ENCODE measurements around the gene HCLS1. TPM values are rescaled to one million over a fixed set of nuclear protein-coding genes. Genes with fewer than 3 reads are reported as not detected.

HCLS1 gene
- polyA plus RNA-seq, 1 donor, result 16.4 TPM

- H3K27me3 ChIP-seq (ENCODE audit: control insufficient read depth, insufficient read depth, low read length), result no peaks in the 10 kb centered on the region
- no peaks in the 10 kb centered on the region for H3K9me3 ChIP-seq (ENCODE audit: control insufficient read depth, low read depth, low read length)
- H3K4me3 ChIP-seq (ENCODE audit: low read length), result no peak overlapping the region
- peaks cover 26% of the 10 kb centered on the region for H3K36me3 ChIP-seq (ENCODE audit: control insufficient read depth, insufficient read depth, low read length)
- H3K27ac ChIP-seq (ENCODE audit: low read length), result no peak overlapping the region
- WGBS (ENCODE audit: insufficient coverage, low lambda C conversion rate), result no CpG with 5 or more reads among the region's 3 CpGs
- no peaks in the 10 kb centered on the region for H3K4me1 ChIP-seq (ENCODE audit: control insufficient read depth, insufficient read depth, low read length)
- DNase-seq, result no peak
Observed at GRCh38 chr3:121659586-121659985, 1.1 kb downstream of the HCLS1 start.

- Histone ChIP-seq H3K27ac (ENCODE audit: low read length) (no peak overlapping the region), H3K4me3 (ENCODE audit: low read length) (no peak overlapping the region)
Observed at GRCh38 chr3:121658716-121659435, 1.8 kb downstream of the HCLS1 start.

GRCh38 chr3:121654493-121655385, 6.0 kb downstream of the HCLS1 start:
- WGBS (ENCODE audit: insufficient coverage, low lambda C conversion rate), result no CpG with 5 or more reads among the region's 6 CpGs
- no peak for DNase-seq
- H3K27ac ChIP-seq (ENCODE audit: low read length), result no peak overlapping the region

More at GRCh38 chr3:121658716-121659435, 1.8 kb downstream of the HCLS1 start:
- 100% methylated on average over 1 of the region's 6 CpGs for WGBS (ENCODE audit: insufficient coverage, low lambda C conversion rate)
- no peaks in the 10 kb centered on the region for H3K9me3 ChIP-seq (ENCODE audit: control insufficient read depth, low read depth, low read length)
- no peaks in the 10 kb centered on the region for H3K4me1 ChIP-seq (ENCODE audit: control insufficient read depth, insufficient read depth, low read length)
- no peak for DNase-seq
- no peaks in the 10 kb centered on the region for H3K27me3 ChIP-seq (ENCODE audit: control insufficient read depth, insufficient read depth, low read length)
- peaks cover 19% of the 10 kb centered on the region for H3K36me3 ChIP-seq (ENCODE audit: control insufficient read depth, insufficient read depth, low read length)

GRCh38 chr3:121651684-121652083, 9.0 kb downstream of the HCLS1 start:
- H3K27me3 ChIP-seq (ENCODE audit: control insufficient read depth, insufficient read depth, low read length), result no peaks in the 10 kb centered on the region
- no peak overlapping the region for H3K27ac ChIP-seq (ENCODE audit: low read length)
- no peak for DNase-seq
- H3K4me1 ChIP-seq (ENCODE audit: control insufficient read depth, insufficient read depth, low read length), result no peaks in the 10 kb centered on the region
- no peaks in the 10 kb centered on the region for H3K36me3 ChIP-seq (ENCODE audit: control insufficient read depth, insufficient read depth, low read length)
- H3K9me3 ChIP-seq (ENCODE audit: control insufficient read depth, low read depth, low read length), result no peaks in the 10 kb centered on the region
- H3K4me3 ChIP-seq (ENCODE audit: low read length), result no peak overlapping the region

More at GRCh38 chr3:121654493-121655385, 6.0 kb downstream of the HCLS1 start:
- H3K27me3 ChIP-seq (ENCODE audit: control insufficient read depth, insufficient read depth, low read length), result no peaks in the 10 kb centered on the region
- H3K4me3 ChIP-seq (ENCODE audit: low read length), result no peak overlapping the region
- no peaks in the 10 kb centered on the region for H3K36me3 ChIP-seq (ENCODE audit: control insufficient read depth, insufficient read depth, low read length)
- H3K9me3 ChIP-seq (ENCODE audit: control insufficient read depth, low read depth, low read length), result no peaks in the 10 kb centered on the region
- no peaks in the 10 kb centered on the region for H3K4me1 ChIP-seq (ENCODE audit: control insufficient read depth, insufficient read depth, low read length)

- Histone ChIP-seq H3K36me3 (ENCODE audit: control insufficient read depth, insufficient read depth, low read length) (no peaks in the 10 kb centered on the region), H3K27me3 (ENCODE audit: control insufficient read depth, insufficient read depth, low read length) (no peaks in the 10 kb centered on the region), H3K4me1 (ENCODE audit: control insufficient read depth, insufficient read depth, low read length) (no peaks in the 10 kb centered on the region), H3K27ac (ENCODE audit: low read length) (no peak overlapping the region), H3K4me3 (ENCODE audit: low read length) (no peak overlapping the region), H3K9me3 (ENCODE audit: control insufficient read depth, low read depth, low read length) (no peaks in the 10 kb centered on the region)
- DNase-seq, result no peak
Observed at GRCh38 chr3:121649645-121650044, 11.1 kb downstream of the HCLS1 start.

- no peak overlapping the region for H3K4me3 ChIP-seq (ENCODE audit: low read length)
- no peak for DNase-seq
- no peaks in the 10 kb centered on the region for H3K27me3 ChIP-seq (ENCODE audit: control insufficient read depth, insufficient read depth, low read length)
- 60% methylated on average over 1 of the region's 6 CpGs for WGBS (ENCODE audit: insufficient coverage, low lambda C conversion rate)
- H3K9me3 ChIP-seq (ENCODE audit: control insufficient read depth, low read depth, low read length), result no peaks in the 10 kb centered on the region
- no peaks in the 10 kb centered on the region for H3K4me1 ChIP-seq (ENCODE audit: control insufficient read depth, insufficient read depth, low read length)
- no peaks in the 10 kb centered on the region for H3K36me3 ChIP-seq (ENCODE audit: control insufficient read depth, insufficient read depth, low read length)
- no peak overlapping the region for H3K27ac ChIP-seq (ENCODE audit: low read length)
Observed at GRCh38 chr3:121648219-121648958, 12.3 kb downstream of the HCLS1 start.

- no peaks in the 10 kb centered on the region for H3K4me1 ChIP-seq (ENCODE audit: control insufficient read depth, insufficient read depth, low read length)
- no peaks in the 10 kb centered on the region for H3K36me3 ChIP-seq (ENCODE audit: control insufficient read depth, insufficient read depth, low read length)
- no peaks in the 10 kb centered on the region for H3K9me3 ChIP-seq (ENCODE audit: control insufficient read depth, low read depth, low read length)
- WGBS (ENCODE audit: insufficient coverage, low lambda C conversion rate), result no CpG with 5 or more reads among the region's 5 CpGs
- no peak overlapping the region for H3K27ac ChIP-seq (ENCODE audit: low read length)
- H3K4me3 ChIP-seq (ENCODE audit: low read length), result no peak overlapping the region
- H3K27me3 ChIP-seq (ENCODE audit: control insufficient read depth, insufficient read depth, low read length), result no peaks in the 10 kb centered on the region
- no peak for DNase-seq
Observed at GRCh38 chr3:121645054-121645453, 15.6 kb downstream of the HCLS1 start.

- no peaks in the 10 kb centered on the region for H3K4me1 ChIP-seq (ENCODE audit: control insufficient read depth, insufficient read depth, low read length)
- no peaks in the 10 kb centered on the region for H3K27me3 ChIP-seq (ENCODE audit: control insufficient read depth, insufficient read depth, low read length)
- no peak overlapping the region for H3K27ac ChIP-seq (ENCODE audit: low read length)
- no CpG with 5 or more reads among the region's 9 CpGs for WGBS (ENCODE audit: insufficient coverage, low lambda C conversion rate)
- H3K9me3 ChIP-seq (ENCODE audit: control insufficient read depth, low read depth, low read length), result no peaks in the 10 kb centered on the region
- H3K4me3 ChIP-seq (ENCODE audit: low read length), result no peak overlapping the region
- H3K36me3 ChIP-seq (ENCODE audit: control insufficient read depth, insufficient read depth, low read length), result no peaks in the 10 kb centered on the region
- no peak for DNase-seq
Observed at GRCh38 chr3:121642601-121643314, 17.9 kb downstream of the HCLS1 start.

GRCh38 chr3:121641127-121641526, 19.6 kb downstream of the HCLS1 start:
- no peak for DNase-seq
- no peak overlapping the region for H3K27ac ChIP-seq (ENCODE audit: low read length)
- WGBS (ENCODE audit: insufficient coverage, low lambda C conversion rate), result 84% methylated on average over 2 of the region's 2 CpGs
- no peaks in the 10 kb centered on the region for H3K36me3 ChIP-seq (ENCODE audit: control insufficient read depth, insufficient read depth, low read length)
- H3K9me3 ChIP-seq (ENCODE audit: control insufficient read depth, low read depth, low read length), result no peaks in the 10 kb centered on the region
- H3K4me3 ChIP-seq (ENCODE audit: low read length), result no peak overlapping the region
- H3K27me3 ChIP-seq (ENCODE audit: control insufficient read depth, insufficient read depth, low read length), result no peaks in the 10 kb centered on the region
- no peaks in the 10 kb centered on the region for H3K4me1 ChIP-seq (ENCODE audit: control insufficient read depth, insufficient read depth, low read length)

- WGBS (ENCODE audit: insufficient coverage, low lambda C conversion rate), result no CpG with 5 or more reads among the region's 1 CpG
- H3K27ac ChIP-seq (ENCODE audit: low read length), result no peak overlapping the region
- no peak overlapping the region for H3K4me3 ChIP-seq (ENCODE audit: low read length)
- DNase-seq, result no peak
- H3K36me3 ChIP-seq (ENCODE audit: control insufficient read depth, insufficient read depth, low read length), result no peaks in the 10 kb centered on the region
- no peaks in the 10 kb centered on the region for H3K27me3 ChIP-seq (ENCODE audit: control insufficient read depth, insufficient read depth, low read length)
- H3K4me1 ChIP-seq (ENCODE audit: control insufficient read depth, insufficient read depth, low read length), result no peaks in the 10 kb centered on the region
- no peaks in the 10 kb centered on the region for H3K9me3 ChIP-seq (ENCODE audit: control insufficient read depth, low read depth, low read length)
Observed at GRCh38 chr3:121637922-121638321, 22.8 kb downstream of the HCLS1 start.

Data from large intestine (tissue), 3 donors.